ENCODE measurements around the gene PDE2A. TPM values are rescaled to one million over a fixed set of nuclear protein-coding genes. Genes with fewer than 3 reads are reported as not detected.

PDE2A gene
- total RNA-seq, 1 donor = 1.3 TPM

DNA sequence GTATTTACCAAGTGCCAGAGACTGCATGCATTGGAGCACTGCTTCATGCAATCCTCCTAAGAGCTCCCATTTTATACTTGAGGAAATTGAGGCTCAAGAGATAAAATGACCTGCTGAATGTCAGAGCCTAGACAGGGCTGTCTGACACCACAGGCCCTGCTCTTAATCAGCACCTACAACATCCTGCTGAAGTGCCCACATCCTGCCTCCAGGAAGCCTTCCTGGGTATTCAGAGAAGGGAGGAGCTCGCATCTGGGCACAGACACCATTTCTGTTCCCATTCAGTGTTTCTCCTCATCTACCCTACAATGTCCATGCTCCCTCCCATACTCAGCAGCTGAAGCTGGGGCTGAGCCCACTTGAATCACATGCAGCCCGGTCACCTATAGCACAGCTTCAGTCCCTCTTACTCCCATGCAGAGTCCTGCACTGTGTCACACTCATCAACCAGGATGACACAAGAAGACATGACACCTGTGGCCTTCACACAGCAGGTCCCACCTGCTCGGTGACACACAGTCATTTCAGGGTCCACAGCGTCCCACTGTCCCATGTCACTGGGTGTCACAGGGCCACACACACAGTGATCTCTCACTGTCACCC, 53.1 kb downstream of the PDE2A start:
- no peak for DNase-seq (ENCODE audit: low read depth in 2 of 3, low spot score in 2 of 3)

DNA sequence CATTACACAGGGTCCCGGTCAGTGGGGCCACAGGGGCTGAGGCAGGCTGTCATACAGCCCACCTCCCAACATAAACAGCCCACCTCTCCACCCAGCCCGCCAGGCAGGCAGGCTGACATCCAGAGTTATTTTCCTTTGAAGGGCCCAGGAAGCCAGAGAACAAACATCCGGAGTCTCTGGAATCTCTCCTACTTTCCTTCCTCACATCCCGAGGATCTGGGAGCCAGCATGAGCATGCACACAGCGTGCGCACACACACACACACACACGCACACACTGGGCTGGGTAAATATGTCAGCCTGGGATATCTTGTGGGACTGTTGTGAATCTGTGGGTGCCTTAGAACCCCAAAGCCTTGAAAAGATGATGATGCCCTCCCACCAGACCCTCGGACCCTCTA, 55.4 kb downstream of the PDE2A start:
- DNase-seq (ENCODE audit: low read depth in 2 of 3, low spot score in 2 of 3) = no peak

DNA sequence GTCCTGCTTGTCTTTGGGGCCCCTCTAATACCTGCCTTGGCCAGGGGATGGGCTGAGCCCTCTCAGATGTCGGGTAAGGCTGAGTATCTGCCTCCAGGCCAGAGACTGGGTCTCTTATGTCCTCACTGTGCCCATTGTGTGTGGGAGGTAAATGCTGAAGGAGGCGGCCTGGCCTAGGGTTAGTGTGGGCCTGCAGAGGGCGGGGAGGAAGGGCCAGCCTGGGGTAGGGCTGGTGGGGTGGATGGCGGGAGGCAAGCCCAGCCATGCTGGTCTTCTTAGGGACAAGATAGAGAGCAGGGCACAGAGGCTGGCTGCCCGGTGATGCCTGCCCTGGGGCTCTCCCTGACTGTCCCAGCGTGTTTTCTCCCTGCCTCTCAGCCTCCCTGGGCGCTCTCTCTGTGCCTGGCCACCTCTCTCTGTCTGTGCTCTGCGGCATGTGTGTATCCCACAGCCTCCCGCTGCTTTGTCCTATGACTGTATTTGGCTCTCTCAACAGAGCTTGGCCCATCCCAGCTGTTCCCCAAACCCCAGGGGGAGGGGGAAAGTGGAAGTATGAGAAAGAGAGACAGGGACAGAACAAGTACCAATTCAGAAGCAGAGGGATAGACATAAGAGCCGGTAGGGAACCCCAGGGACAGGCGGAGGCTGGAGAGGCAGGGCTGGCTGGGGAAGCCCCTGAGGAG, 57.0 kb downstream of the PDE2A start:
- DNase-seq (ENCODE audit: low read depth in 2 of 3, low spot score in 2 of 3) = no peak

DNA sequence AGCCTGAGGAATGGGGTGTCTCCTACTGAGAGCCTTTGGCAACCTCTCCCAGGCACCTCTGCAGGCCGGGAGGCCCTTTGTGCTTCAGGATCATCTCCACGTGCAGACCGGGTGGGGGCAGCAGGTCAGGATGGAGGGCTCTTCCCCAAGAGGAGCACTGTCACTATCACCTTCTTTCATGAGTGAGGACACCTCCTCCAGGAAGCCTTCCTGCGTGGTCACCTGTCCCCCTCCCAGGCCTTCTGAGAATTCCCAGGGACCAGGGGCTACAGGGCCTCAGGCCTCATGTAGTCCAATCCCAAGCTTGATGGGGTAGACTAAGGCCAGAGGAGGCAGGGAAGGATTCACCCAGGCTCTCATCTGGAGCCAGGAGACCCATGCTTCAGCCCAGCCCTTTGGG, 57.6 kb downstream of the PDE2A start:
- DNase-seq (ENCODE audit: low read depth in 2 of 3, low spot score in 2 of 3) = no peak

DNA sequence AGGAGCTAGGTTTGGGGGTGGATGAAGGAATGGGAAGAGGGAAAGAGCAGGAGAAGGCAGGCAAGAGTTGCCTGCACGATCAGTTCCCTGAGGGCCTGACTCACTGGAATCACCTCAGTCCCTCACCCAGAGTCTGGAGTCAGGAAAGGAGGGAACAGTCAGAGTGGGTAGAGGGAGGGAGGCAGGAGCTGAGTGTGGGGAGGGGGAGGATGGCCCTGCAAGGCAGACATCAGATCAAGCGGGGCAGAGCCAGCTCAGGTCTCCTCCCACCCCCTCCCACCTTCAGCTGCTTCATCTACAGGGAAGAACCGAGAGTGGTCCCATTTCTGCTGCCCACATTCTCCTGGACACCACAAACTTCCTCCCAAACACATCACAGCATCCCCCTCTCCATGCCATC, 58.9 kb downstream of the PDE2A start:
- DNase-seq (ENCODE audit: low read depth in 2 of 3, low spot score in 2 of 3) = no peak

DNA sequence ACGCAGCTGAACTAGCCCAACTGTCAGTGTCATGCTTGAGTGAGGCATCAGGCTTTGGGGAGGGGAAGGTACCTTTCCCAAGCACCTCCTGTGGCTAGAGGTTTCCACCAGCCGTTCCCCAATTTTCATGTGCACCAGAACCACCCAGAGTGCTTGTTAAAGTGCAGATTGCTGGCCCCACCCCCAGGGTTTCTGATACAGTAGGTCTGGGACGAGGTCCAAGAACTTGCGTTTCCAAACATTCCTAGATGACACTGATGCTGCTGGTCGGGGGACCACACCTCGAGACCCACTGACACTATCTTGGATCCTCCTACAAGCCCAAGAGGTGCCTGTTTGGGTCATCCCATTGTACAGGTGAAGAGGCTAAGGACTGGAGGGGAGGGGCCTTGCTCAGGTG, 59.8 kb downstream of the PDE2A start:
- DNase-seq (ENCODE audit: low read depth in 2 of 3, low spot score in 2 of 3) = no peak

DNA sequence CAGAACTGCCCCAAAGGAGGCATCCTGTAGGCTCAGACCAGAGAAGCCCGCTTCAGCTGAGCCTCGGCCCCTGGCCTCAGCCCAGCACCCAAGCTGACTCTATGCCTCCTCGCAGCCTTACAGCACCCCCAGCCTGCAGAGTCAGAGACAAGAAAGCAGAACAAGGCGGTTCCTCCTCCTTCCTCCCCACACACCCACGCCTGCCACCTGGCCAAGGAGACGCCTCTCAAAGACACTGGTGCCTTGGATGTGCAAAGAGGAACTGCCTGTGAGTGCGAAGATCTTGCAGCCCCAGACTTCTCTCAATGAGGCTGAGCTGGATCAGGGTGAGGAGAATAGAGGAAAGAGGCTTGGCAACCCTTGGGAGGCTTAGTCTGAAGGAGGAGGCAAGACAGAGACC, 60.2 kb downstream of the PDE2A start:
- peak in 2 of 3 donors; percentile 73 to 92 for DNase-seq (ENCODE audit: low read depth in 2 of 3, low spot score in 2 of 3)

DNA sequence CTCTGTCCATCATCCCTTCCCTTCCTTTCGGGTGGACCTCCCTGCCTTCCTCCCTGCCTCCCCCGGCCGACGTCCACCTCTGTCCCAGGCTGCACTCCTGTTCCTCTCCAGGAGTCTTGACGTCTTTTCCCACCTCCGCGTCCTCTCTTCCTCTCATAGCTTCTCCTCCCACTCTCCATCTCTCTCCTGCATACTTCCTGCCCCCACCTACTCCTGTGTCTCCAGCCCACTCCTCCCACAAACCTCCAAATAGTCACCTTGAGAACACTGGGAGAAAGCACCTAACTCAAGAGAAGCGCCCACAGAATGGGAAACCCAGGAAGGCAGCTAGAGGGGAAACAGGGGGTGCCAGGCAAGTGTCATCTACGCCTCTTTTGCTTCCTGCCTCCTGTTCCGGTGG, 60.8 kb downstream of the PDE2A start:
- no peak for DNase-seq (ENCODE audit: low read depth in 2 of 3, low spot score in 2 of 3)

DNA sequence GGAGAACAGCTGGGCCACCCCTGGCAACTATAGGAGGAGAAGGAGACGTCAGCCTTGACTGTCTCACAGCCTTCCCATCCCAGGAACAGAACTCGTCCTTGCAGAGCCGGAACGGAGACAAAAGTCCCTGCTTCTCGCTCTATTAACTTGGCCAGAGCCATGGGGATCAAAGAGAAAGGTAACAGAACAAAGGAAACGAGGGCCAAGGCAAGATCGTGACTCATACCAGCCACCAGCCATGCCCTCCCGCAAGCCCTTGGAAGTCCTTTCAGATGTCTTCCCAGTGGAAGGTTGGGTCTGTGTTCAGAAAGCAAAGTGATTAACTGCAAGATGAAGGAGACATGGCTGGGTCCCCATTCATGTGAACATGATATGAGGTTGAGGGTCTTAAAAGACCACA, 64.7 kb downstream of the PDE2A start:
- no peak for DNase-seq (ENCODE audit: low read depth in 2 of 3, low spot score in 2 of 3)

DNA sequence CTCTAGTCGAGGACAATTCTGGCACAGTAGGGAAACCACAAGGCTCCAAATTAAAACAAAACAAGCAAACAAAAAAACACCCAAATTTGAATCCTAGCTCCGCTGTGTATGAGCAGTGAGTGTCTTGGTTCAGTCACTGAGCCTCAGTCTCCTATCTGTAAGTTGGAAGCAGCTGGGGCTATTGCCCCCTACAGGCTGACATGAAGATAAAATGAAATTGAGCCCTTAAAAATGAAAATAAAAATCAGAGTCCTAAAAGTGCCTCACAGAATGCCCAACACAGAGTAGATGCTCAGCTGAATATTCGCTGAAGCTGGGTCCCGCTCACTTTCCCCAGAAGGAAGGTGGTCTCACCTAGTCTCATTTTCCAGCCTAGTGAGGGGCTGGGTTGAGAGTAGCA, 65.2 kb downstream of the PDE2A start:
- peak in 1 of 3 donors; percentile 58 for DNase-seq (ENCODE audit: low read depth in 2 of 3, low spot score in 2 of 3)

DNA sequence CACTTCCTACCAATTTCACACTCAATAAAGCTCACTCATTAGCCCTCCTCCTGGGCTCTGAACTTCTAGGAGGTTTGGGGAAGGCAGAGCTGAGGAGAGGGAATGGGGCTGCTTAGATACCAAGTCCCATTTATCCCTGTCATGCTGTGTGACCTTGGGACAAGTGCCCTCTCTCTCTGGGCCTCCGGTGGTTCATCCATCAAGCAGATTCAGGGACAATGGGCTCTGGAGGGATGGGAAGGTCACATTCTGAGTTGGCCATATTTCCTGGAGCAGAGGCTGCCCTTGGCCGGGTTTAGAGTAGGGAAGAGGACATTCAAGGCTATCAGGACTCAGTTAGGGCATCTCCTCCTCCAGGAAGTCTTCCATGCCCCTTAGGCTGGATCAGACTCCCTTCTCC, 66.7 kb downstream of the PDE2A start:
- no peak for DNase-seq (ENCODE audit: low read depth in 2 of 3, low spot score in 2 of 3)

DNA sequence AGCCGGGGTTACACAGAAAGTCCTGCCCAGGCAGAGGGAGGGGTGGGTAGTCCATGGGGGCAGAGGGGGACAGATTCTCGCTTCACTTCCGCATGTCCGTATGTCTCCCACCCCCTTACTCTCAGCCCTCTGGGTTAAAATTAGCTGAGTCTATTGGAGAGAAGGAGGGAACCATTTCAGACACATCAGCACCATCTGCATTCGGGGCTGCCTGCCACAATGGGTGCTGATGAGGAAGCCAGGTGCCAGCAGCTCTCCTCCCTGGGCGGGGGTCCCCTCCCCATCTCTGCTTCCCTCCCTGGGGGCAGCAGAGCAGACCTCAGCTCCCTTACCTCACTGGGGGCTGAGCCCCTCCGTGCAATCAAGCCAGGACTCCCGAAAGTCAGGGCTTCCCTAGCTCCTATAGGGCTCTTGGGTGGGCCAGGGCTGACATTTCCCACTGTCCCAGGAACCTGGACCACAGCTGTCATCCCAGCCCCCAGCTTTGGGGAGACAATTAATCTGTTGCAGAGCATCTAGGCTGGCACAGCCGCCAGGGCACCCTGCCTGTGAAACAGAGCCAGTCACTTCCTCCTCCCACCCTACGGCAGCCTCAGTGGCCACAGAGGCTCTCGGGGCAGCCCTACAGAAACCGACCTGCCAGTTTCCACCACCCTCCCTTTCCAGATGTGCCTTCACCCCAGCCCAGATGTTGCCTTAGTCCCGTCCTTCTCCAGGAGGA, 67.3 kb downstream of the PDE2A start:
- no peak for DNase-seq (ENCODE audit: low read depth in 2 of 3, low spot score in 2 of 3)

DNA sequence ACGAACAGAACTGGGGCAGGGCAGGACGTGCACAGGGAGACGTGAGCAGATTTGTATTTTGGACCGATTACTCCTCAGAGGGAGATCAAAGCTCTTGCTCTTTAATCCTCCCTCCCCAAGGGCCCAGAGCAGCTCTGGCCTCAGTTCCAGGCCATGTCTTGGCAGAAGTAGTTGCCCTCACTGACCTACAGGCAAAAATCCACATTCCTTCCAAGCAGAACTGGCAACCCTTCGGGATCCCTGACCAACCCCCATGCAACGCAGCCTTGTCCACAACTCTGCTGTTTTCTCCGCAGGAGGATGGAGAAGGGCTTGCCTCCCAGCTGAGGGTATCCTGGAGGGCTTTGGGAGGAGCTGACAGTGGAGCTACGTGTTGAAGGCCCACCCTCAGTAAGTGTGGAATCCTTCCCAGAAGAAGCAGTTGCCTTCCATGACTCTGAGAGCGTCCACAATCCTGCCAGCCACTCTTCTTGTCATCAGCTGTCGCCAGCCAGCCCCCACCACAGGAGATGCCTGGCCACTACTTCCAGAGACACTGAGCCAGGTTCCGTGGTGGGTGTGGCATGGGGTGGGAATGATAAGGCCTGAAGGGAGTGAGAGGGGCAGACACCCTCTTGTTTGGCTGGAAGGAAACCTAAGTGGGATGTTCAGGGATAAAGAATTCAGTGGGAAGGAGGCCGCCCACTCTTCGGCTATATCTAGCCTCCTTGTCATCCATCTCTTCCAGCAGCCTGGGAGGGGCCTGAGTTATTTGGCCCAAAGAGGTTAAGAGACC, 68.1 kb downstream of the PDE2A start:
- DNase-seq (ENCODE audit: low read depth in 2 of 3, low spot score in 2 of 3) = no peak

DNA sequence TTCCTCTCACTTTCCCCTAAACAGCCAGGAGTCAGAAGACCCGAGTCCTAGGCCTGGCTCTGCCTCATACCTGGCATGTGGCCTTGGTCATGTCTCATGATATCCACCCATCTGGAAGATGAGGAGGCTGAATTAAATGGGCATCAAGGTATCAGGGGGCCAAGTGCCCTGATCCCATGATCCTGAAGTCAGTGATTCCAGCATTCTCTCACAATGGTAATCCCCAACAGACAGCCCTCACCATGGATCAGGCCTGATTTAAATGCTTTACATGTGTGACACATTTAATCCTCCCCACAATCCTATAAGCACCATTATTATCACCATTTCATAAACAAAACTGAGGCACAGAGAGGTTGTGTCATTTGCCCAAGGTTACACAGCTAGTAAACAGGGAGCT, 70.0 kb downstream of the PDE2A start:
- no peak for DNase-seq (ENCODE audit: low read depth in 2 of 3, low spot score in 2 of 3)

DNA sequence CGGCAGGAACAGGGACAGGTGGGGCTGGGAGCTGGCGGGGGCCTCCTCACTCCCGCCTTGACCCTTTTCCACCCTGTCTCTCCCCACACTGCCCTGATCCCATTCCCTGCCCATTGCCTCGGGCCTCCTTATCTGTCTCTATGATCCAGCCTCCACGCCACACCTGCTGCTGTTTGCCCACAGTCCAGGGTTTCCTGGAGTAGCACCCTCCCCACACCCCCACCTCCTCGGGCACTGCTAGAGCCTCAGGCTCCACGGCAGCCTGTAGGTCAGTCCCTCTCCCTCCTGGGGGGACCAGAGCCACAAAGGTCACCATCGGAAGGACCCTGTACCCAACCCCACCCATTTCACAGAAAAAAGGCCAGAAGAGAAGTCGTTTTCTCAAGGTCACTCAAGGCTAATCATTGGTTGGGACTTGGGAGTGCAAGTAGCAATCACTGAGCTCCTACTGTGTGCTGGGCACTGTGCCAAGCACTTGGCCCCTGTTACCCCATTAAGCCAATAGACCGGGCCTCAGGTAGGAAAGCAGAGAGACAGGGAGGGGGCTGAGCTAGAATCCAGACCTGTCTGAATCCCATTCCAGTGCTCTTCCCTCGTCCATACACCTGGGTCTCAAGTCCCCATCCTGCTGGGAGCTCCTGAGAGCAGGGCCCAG, 71.8 kb downstream of the PDE2A start:
- no peak for DNase-seq (ENCODE audit: low read depth in 2 of 3, low spot score in 2 of 3)

DNA sequence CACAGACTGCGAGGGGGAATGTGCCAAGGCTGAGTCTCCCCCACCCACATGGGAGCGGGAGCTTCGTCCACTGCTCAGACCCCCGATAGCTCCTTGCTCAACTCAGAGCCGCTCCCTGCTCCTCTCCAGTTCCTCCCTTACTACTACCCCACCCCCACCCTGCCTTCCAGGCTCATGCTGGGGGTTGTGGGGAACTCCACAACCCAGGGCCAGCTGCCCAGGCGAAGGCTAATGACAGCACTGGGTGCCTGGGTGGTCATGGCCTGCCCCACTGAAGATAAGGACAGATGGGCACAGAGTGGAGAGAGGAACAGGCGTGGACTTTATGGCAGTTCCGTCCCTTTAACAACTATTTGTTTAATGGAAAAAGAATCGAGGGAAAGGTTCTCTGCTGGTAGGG, 73.7 kb downstream of the PDE2A start:
- no peak for DNase-seq (ENCODE audit: low read depth in 2 of 3, low spot score in 2 of 3)

DNA sequence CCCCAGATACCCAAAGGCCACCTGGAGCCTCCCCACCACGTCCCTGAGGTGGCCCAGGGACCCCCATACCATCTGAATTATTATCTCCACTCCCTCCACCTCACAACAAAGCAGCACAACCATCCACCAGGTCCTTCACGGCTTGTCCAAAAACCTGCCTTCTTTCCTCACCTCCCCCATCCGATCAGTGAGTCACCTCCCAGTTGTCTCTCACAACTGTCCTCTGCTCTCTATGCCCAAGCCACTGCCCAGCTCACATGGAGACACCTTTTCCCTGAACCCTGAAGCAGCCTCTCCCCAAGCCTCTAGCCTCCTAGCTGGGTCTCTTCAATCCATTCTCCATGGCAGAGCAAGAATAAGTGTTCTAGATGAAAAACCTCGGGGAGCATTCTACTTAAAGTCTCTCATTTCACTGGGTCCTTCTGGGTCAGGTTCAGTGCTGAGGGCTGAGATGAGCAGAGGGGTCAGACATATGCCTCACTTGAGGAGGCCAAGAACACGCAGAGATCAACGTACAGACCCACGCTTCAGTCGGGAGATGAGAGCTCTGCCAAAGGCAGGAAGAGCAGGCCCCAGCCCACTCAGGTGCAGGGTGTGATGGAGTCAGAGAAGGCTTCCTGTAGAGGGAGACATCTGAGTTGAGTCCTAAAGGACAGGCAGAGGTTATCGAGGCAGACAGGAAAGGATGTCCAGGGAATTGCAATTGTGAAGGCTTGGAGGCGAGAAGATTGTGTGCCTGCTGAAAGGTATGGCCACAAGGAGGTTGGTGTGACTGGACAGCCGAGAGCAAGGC, 74.7 kb downstream of the PDE2A start:
- DNase-seq (ENCODE audit: low read depth in 2 of 3, low spot score in 2 of 3) = no peak

DNA sequence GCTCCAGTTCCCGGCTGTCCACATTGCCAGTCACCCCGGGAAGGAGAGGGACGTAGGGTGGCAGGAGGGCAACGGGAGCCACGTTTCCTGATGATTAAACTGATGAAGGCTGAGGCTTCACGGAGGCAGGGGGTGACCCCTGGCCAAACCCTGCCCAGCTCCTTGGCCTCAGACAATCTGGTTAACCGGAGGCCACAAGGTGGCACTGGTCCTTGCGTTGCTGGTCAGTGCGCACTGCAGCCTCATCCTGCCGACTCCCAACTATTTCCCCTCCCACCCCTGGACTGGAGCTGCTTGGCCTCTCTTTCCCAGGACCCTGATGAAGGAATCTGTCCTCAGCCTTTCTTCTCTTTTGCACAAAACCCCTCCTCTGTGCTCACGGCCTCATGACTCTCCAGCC, 75.3 kb downstream of the PDE2A start:
- no peak for DNase-seq (ENCODE audit: low read depth in 2 of 3, low spot score in 2 of 3)

DNA sequence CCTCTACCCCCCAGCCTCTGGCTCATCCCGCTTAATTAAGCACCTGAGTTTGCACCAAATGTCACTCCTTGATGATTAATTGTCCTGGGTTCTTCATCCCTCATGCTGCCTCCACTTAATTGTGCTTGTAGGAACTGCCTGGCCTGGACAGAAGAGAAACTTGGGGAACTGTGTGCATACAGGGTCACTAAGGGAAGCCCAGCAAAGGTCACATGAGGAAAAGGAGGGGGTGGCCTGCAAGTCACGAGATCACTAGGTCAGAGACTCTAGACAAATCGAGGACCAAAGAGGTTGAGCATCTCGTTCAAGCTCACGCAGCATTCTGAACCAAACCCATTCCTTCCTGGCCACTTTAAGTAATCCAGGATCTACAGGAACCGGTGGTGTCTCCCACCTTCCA, 75.8 kb downstream of the PDE2A start:
- no peak for DNase-seq (ENCODE audit: low read depth in 2 of 3, low spot score in 2 of 3)

DNA sequence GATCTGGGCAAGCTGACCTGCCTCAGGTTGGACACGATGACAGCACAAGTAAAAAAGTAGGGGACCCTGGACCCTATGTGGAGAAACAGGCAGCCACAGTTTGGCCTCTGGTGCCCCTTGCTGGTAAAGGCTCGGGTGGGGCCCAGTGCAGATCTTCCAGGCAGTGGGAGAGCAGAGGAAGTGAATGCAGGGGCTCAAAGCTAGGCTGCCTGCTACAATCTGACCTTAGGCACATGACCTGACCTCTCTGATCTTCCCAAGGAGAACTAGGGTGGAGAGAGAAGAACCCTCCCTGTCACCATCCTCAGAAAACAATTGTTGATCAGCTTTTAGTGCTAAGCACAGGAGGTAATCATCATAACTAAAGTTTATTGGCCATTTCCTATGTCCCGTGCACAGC, 76.5 kb downstream of the PDE2A start:
- DNase-seq (ENCODE audit: low read depth in 2 of 3, low spot score in 2 of 3) = no peak

All from hematopoietic multipotent progenitor cell (in vitro differentiated cells).